Measurements from ENCODE around the gene RETREG2. TPM values are rescaled to one million over a fixed set of nuclear protein-coding genes. Genes with fewer than 3 reads are reported as not detected.

The RETREG2 gene
- total and polyA plus RNA-seq, 2 donors from 2014 or later: 106 to 112 TPM

DNA sequence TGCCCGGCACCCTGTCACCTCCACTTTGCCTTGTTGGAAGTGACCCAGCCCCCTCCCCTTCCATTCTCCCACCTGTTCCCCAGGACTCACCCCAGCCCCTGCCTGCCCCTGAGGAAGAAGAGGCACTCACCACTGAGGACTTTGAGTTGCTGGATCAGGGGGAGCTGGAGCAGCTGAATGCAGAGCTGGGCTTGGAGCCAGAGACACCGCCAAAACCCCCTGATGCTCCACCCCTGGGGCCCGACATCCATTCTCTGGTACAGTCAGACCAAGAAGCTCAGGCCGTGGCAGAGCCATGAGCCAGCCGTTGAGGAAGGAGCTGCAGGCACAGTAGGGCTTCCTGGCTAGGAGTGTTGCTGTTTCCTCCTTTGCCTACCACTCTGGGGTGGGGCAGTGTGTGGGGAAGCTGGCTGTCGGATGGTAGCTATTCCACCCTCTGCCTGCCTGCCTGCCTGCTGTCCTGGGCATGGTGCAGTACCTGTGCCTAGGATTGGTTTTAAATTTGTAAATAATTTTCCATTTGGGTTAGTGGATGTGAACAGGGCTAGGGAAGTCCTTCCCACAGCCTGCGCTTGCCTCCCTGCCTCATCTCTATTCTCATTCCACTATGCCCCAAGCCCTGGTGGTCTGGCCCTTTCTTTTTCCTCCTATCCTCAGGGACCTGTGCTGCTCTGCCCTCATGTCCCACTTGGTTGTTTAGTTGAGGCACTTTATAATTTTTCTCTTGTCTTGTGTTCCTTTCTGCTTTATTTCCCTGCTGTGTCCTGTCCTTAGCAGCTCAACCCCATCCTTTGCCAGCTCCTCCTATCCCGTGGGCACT, 4.5 kb downstream of the RETREG2 start:
- Histone ChIP-seq H3K27ac (ENCODE audit: low read depth in 2 of 2, low read length in 2 of 2) (no peak overlapping the region), H3K9ac (ENCODE audit: low read length in 3 of 3) (no peak overlapping the region), H3K4me3 (ENCODE audit: low read length in 3 of 3) (no peak overlapping the region), H3K4me1 (ENCODE audit: control insufficient read depth in 2 of 3, insufficient read depth in 2 of 3, low read depth in 1 of 3, low read length in 3 of 3) (peaks cover 0 to 14% (median 13%) of the 10 kb centered on the region in 3 donors), H3K36me3 (ENCODE audit: control insufficient read depth in 2 of 3, insufficient read depth in 3 of 3, low read length in 3 of 3) (peaks cover 10 to 44% (median 39%) of the 10 kb centered on the region in 3 donors), H3K9me3 (ENCODE audit: control insufficient read depth in 2 of 3, insufficient read depth in 1 of 3, low read length in 3 of 3) (no peaks in the 10 kb centered on the region), H3K27me3 (ENCODE audit: control insufficient read depth, insufficient read depth, low read length) (no peaks in the 10 kb centered on the region)
- TF ChIP-seq, protein P1, sequence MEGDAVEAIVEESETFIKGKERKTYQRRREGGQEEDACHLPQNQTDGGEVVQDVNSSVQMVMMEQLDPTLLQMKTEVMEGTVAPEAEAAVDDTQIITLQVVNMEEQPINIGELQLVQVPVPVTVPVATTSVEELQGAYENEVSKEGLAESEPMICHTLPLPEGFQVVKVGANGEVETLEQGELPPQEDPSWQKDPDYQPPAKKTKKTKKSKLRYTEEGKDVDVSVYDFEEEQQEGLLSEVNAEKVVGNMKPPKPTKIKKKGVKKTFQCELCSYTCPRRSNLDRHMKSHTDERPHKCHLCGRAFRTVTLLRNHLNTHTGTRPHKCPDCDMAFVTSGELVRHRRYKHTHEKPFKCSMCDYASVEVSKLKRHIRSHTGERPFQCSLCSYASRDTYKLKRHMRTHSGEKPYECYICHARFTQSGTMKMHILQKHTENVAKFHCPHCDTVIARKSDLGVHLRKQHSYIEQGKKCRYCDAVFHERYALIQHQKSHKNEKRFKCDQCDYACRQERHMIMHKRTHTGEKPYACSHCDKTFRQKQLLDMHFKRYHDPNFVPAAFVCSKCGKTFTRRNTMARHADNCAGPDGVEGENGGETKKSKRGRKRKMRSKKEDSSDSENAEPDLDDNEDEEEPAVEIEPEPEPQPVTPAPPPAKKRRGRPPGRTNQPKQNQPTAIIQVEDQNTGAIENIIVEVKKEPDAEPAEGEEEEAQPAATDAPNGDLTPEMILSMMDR (IDR thresholded peaks at IDR 0.05; ENCODE audit: borderline replicate concordance, extremely low read depth, insufficient read depth): no peak
- DNase-seq (no peak), FAIRE-seq (no peak)
- intact Hi-C loops (cut with DNase I): no loop called here

DNA sequence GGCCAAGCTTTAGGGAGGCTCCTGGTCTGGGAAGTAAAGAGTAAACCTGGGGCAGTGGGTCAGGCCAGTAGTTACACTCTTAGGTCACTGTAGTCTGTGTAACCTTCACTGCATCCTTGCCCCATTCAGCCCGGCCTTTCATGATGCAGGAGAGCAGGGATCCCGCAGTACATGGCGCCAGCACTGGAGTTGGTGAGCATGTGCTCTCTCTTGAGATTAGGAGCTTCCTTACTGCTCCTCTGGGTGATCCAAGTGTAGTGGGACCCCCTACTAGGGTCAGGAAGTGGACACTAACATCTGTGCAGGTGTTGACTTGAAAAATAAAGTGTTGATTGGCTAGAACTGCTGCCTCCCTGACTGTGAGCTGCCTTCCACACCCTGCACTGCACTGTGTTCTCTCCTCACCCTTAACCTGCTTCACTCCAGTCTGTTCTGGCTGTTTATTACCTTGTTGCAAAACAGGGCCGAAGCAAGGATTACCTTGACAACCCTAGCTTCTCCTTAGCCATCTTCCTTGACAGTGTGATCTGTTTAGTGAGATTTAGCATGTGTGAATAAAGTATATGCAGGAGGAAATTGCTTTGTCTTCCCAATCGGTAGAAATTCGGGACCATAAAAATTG, 5.2 kb downstream of the RETREG2 start:
- intact Hi-C loops (cut with DNase I): no loop called here
- Histone ChIP-seq H3K27me3 (ENCODE audit: control insufficient read depth, insufficient read depth, low read length) (no peaks in the 10 kb centered on the region), H3K4me1 (ENCODE audit: control insufficient read depth in 2 of 3, insufficient read depth in 2 of 3, low read depth in 1 of 3, low read length in 3 of 3) (peaks cover 0 to 14% (median 13%) of the 10 kb centered on the region in 3 donors), H3K9me3 (ENCODE audit: control insufficient read depth in 2 of 3, insufficient read depth in 1 of 3, low read length in 3 of 3) (no peaks in the 10 kb centered on the region), H3K36me3 (ENCODE audit: control insufficient read depth in 2 of 3, insufficient read depth in 3 of 3, low read length in 3 of 3) (peaks cover 10 to 44% (median 39%) of the 10 kb centered on the region in 3 donors), H3K27ac (ENCODE audit: low read depth in 2 of 2, low read length in 2 of 2) (peak overlapping the region in 1 of 2 donors; percentile 13), H3K9ac (ENCODE audit: low read length in 3 of 3) (no peak overlapping the region), H3K4me3 (ENCODE audit: low read length in 3 of 3) (no peak overlapping the region)
- DNase-seq (no peak), FAIRE-seq (no peak)
- TF ChIP-seq, protein P1 (IDR thresholded peaks at IDR 0.05; ENCODE audit: borderline replicate concordance, extremely low read depth, insufficient read depth): no peak

DNA sequence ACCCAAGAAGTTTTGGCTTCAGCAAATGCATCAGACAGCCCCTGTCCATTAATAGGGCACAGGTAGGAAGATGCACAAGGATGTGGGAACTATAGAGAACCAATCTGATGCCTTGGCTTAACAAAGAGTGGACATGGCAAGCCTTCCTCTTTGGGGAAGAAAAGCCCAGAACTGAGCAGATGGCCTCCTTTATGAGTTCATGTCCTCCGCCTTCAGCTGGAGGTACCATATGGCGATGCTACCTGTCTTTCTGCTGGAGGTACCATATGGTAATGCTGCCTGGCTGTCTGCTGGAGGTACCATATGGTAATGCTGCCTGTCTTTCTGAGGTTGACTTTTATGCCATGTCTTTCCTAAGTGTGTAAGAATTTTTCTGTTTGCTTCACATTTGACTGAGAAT, 6.0 kb downstream of the RETREG2 start:
- FAIRE-seq: no peak
- Histone ChIP-seq H3K27ac (ENCODE audit: low read depth in 2 of 2, low read length in 2 of 2) (no peak overlapping the region), H3K36me3 (ENCODE audit: control insufficient read depth in 2 of 3, insufficient read depth in 3 of 3, low read length in 3 of 3) (peaks cover 10 to 44% (median 39%) of the 10 kb centered on the region in 3 donors), H3K9me3 (ENCODE audit: control insufficient read depth in 2 of 3, insufficient read depth in 1 of 3, low read length in 3 of 3) (no peaks in the 10 kb centered on the region), H3K4me3 (ENCODE audit: low read length in 3 of 3) (no peak overlapping the region), H3K9ac (ENCODE audit: low read length in 3 of 3) (no peak overlapping the region), H3K27me3 (ENCODE audit: control insufficient read depth, insufficient read depth, low read length) (no peaks in the 10 kb centered on the region), H3K4me1 (ENCODE audit: control insufficient read depth in 2 of 3, insufficient read depth in 2 of 3, low read depth in 1 of 3, low read length in 3 of 3) (peaks cover 0 to 9% (median 8%) of the 10 kb centered on the region in 3 donors)
- no peak for DNase-seq
- TF ChIP-seq, protein P1 (IDR thresholded peaks at IDR 0.05; ENCODE audit: borderline replicate concordance, extremely low read depth, insufficient read depth): no peak
- intact Hi-C loops (cut with DNase I): no loop called here

All from kidney (tissue), 14 donors.